Activated T-cell treated with anti-CD3 and anti-CD28 coated beads, Interleukin-2, amount 50 U/mL, for 48 hours (primary cell): Measurements from ENCODE around the gene NT5DC2.

Experiments
- DNase-seq, 2 experiments: peaks; one replicate each; pipeline ENCODE4 v3.0.0-alpha.2; 2020

NT5DC2 gene

GRCh38 chr3:52509753-52510328, 23.8 kb downstream of the NT5DC2 start:
- no peak for DNase-seq

GRCh38 chr3:52507359-52507758, 26.3 kb downstream of the NT5DC2 start:
- no peak for DNase-seq

GRCh38 chr3:52506266-52506966, 27.2 kb downstream of the NT5DC2 start:
- no peak for DNase-seq

GRCh38 chr3:52504977-52505376, 28.7 kb downstream of the NT5DC2 start:
- DNase-seq = no peak

GRCh38 chr3:52503788-52504424, 29.8 kb downstream of the NT5DC2 start:
- DNase-seq = no peak

- no peak for DNase-seq
Observed at GRCh38 chr3:52502808-52503350, 30.8 kb downstream of the NT5DC2 start.

GRCh38 chr3:52502001-52502400, 31.7 kb downstream of the NT5DC2 start:
- DNase-seq = no peak

- no peak for DNase-seq
Observed at GRCh38 chr3:52501046-52501445, 32.6 kb downstream of the NT5DC2 start.

GRCh38 chr3:52498137-52499054, 35.3 kb downstream of the NT5DC2 start:
- DNase-seq = no peak

- no peak for DNase-seq
Observed at GRCh38 chr3:52495777-52496602, 37.7 kb downstream of the NT5DC2 start.

GRCh38 chr3:52494886-52495495, 38.7 kb downstream of the NT5DC2 start, which contains the start of gene STAB1:
STAB1 (plus strand) TSS chr3:52495338; CDS start chr3:52495414, 76 bp downstream.
- no peak for DNase-seq

- DNase-seq = no peak
Observed at GRCh38 chr3:52494445-52494844, 39.2 kb downstream of the NT5DC2 start.

- no peak for DNase-seq
Observed at GRCh38 chr3:52493232-52494017, 40.2 kb downstream of the NT5DC2 start.

- DNase-seq = no peak
Observed at GRCh38 chr3:52492059-52492458, 41.6 kb downstream of the NT5DC2 start.

GRCh38 chr3:52490939-52491526, 42.6 kb downstream of the NT5DC2 start:
- no peak for DNase-seq

GRCh38 chr3:52490035-52490938, 43.4 kb downstream of the NT5DC2 start:
- DNase-seq = no peak

- DNase-seq = no peak
Observed at GRCh38 chr3:52489453-52489852, 44.2 kb downstream of the NT5DC2 start.

GRCh38 chr3:52488746-52489145, 44.9 kb downstream of the NT5DC2 start:
- no peak for DNase-seq
